ENCODE measurements around the gene OR8G5.

DNA sequence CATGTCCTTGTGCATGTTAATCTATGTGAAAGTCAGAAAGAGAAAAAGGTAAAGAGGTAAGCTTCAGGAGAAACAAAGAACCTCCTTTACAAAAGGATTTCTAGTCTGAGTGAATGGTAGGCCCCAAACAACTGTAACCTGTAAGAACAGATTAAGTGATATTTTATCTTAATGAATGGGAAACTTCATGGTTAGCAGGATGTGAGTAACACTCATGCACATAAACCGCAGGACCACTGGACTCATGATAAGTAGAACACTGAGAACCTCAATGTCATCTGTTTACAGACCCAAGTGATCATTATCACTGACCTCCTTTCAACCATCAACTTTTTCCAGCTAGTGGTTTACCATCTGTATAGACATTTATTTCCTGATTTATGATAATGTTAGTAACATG lies 19.9 kb downstream of the OR8G5 start:
- TF ChIP-seq, protein P1, sequence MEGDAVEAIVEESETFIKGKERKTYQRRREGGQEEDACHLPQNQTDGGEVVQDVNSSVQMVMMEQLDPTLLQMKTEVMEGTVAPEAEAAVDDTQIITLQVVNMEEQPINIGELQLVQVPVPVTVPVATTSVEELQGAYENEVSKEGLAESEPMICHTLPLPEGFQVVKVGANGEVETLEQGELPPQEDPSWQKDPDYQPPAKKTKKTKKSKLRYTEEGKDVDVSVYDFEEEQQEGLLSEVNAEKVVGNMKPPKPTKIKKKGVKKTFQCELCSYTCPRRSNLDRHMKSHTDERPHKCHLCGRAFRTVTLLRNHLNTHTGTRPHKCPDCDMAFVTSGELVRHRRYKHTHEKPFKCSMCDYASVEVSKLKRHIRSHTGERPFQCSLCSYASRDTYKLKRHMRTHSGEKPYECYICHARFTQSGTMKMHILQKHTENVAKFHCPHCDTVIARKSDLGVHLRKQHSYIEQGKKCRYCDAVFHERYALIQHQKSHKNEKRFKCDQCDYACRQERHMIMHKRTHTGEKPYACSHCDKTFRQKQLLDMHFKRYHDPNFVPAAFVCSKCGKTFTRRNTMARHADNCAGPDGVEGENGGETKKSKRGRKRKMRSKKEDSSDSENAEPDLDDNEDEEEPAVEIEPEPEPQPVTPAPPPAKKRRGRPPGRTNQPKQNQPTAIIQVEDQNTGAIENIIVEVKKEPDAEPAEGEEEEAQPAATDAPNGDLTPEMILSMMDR (IDR thresholded peaks at IDR 0.05): no peak
- TF ChIP-seq POLR2A (IDR thresholded peaks at IDR 0.05): no peak
